RCC 7860 (cell line): ENCODE measurements around the gene USH2A.

Experiments
- DNase-seq: peaks from one replicate; pipeline ENCODE4 v3.0.0-alpha.2; 2015; ENCODE audit warnings: low spot score
- FAIRE-seq: peaks from 2 replicates; lab custom pipeline; 2012; peaks lifted over from hg19 to GRCh38; lab: Jason Lieb, UNC

The USH2A gene

GRCh38 chr1:216422821-216423520 lies at the start of gene USH2A:
TSS of gene USH2A (minus strand) at chr1:216423448. CDS start at chr1:216422336, 1,112 bp downstream.
- DNase-seq (no peak), FAIRE-seq (no peak)

- DNase-seq: no peak
- no peak for FAIRE-seq
Observed at GRCh38 chr1:216466162-216466801, 43.0 kb upstream of the USH2A start.

DNA sequence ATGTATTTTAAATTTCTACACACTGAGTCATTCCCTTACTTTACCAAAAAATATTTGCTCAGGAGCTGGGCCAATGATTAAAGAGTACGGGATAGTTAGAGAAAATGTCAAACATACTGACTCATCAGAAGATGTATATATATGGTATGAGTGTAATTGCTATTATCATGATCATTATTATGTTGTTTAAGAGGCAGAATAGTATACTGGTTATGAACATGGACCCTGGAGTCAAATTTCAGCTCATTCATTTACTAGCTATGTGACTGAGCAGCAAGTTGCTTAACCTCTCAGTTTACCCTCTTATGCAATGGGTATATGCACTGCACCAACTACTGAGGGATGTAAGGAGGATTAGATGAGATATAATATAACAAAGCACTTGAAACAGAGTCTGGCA lies 41.2 kb upstream of the USH2A start:
- DNase-seq (peak; percentile 97), FAIRE-seq (peak; percentile 99)

DNA sequence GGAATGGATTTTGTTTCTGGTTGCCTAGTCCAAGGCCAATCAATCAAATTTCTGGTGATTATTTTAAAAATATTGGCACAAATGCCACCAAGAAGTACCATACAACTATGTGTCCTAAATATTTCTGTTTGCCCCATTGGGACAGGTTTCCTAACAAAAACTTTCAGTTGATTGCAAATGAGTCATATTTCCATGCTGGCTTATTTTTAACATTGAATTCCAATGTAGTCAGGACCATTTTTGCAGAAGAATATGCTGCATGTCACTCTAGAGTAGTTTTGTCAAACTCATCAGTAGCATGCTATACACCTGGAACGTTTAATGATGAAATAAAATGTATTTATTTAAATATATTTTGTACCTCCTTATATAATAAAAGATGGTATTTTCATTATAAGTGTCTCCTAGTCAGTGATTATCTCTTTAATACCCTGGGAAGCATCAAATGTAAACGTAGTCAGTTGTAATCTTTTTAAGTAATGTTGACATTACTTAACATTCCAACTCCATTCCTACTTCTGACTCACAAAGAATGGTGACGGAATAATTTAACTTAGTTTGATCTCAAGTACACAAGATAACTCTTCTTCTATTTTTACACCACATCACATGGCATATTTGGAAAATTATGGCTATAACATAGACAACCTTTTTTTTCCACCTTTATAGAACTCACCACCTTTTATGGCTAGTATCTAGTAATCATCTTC lies 39.0 kb upstream of the USH2A start:
- DNase-seq: peak; percentile 47

DNA sequence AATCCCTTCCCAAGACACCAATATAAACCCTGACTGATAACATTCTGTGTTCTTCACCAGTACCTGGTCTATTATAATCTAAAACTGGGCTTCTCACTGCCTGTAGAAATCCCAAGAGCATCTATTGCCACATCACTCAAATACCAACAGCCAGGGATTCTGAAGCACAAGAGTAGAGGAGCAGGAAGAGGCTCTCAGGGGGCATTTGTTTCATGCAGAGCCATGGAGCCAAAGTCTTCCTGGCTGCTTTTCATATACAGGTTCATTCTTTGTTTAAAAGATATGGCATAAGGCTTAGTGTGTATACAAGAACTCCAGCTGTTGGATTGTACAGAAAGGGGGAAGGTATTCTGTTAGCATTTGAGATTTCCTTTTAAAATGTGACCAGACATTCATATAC lies 38.2 kb upstream of the USH2A start:
- FAIRE-seq (no peak), DNase-seq (no peak)

More for the DNA sequence above, 39.0 kb upstream of the USH2A start:
- FAIRE-seq: peak; percentile 74

DNA sequence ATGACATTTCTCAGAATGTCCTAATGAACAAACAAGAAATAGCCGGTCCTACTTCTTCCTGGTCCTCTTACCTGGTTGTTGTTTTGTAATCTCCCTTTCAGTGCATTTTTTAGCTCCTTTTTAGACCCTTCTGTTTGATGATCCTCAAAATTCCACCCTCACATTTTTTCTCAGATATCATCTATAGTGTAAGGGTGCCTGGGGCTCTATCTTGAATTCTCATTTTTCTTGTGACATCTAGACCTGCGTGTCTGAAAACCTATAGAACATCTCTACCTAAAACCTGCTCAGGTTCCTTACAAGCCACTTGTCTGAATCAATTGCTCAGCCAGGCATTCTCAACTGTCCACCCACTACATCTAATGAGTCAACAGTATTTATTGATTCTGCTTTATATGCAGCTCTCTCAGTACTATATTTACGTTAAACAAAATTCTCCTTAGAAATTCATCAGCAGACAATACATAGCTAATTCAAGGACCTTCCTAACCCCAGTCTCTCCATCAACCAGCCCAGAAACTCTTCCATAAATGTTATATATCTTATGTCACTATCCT lies 36.5 kb upstream of the USH2A start:
- DNase-seq (no peak), FAIRE-seq (no peak)

GRCh38 chr1:216458812-216459211 lies 35.6 kb upstream of the USH2A start:
- no peak for FAIRE-seq
- no peak for DNase-seq

- FAIRE-seq (no peak), DNase-seq (no peak)
Observed at GRCh38 chr1:216457356-216457755, 34.1 kb upstream of the USH2A start.

GRCh38 chr1:216456682-216457081 lies 33.4 kb upstream of the USH2A start:
- DNase-seq (peak; percentile 34), FAIRE-seq (peak; percentile 49)

DNA sequence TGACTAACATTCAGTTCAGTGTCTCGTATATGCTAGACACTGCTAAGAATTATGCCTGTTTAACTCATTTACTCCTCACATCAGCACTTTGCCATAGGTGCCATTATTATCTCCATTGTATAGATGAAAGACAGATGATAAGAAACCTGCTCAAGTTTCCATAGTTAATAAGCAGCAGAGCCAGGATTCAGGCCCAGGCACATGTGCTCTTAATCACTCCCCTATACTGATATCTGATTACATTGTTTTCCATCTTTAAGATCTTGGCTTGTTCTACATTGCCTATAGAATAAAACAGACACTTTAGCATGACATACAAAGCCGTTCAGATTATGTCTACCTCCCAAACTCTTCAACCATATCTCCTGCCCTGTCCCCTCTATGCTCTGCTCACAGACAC lies 30.5 kb upstream of the USH2A start:
- DNase-seq: no peak
- no peak for FAIRE-seq

- DNase-seq (no peak), FAIRE-seq (no peak)
Observed at GRCh38 chr1:216450227-216450626, 27.0 kb upstream of the USH2A start.

DNA sequence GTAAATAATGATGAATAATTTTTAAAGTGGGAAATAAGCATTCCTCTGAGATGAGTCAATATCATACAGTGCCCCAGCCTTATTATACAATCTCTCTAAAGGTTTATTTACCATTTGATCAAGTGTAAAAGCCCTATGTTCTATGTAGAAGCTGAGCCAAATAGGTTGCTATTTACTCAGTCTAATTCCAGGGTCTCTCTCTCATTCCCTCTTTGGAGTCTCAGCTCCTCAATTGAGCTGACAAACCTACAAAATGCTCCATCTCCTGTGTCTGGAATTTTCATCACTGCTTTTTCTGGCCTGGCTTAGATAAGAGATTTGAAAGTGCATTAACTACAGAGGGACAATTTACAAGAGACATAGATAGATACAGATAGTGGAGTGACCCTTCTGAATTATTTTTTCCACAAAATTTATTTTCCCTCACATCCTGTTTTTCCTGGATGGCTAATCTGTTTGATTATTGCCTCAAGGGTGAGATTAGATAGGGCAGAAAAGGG lies 24.8 kb upstream of the USH2A start:
- no peak for FAIRE-seq
- no peak for DNase-seq

DNA sequence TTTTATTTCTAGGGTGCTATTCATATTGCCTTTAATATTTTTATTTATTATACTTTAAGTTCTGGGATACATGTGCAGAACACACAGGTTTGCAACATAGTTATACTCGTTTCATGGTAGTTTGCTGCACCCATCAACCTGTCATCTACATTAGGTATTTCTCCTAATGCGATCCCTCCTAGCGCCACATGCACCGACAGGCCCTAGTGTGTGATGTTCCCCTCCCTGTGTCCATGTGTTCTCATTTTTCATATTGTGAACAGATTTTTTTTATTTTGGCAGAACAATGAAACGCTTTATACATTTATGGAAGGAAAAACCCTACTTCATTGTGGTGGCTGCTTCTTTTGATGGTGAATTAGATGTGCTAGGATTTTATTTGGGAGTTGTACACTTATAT lies 14.4 kb upstream of the USH2A start:
- no peak for DNase-seq
- no peak for FAIRE-seq

DNA sequence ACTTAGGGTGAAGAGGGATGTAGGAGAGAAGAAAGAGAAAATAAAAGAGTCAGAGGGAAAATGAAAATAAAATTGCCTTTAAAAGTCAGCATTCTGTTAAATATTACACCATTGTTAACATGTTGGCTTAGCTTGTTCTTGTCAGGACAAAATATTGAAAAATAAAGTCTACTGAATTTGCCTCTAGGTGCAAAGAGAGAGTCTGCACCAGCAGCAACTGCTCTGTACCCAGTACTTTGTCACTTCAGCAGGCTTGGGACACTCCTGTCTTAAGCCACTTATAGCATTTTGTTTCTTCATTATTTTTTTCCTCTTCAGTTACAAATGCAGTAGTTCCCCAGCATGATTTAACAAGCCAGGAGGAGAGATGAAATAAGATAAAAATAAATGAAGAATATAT lies 11.0 kb upstream of the USH2A start:
- FAIRE-seq (no peak), DNase-seq (no peak)

DNA sequence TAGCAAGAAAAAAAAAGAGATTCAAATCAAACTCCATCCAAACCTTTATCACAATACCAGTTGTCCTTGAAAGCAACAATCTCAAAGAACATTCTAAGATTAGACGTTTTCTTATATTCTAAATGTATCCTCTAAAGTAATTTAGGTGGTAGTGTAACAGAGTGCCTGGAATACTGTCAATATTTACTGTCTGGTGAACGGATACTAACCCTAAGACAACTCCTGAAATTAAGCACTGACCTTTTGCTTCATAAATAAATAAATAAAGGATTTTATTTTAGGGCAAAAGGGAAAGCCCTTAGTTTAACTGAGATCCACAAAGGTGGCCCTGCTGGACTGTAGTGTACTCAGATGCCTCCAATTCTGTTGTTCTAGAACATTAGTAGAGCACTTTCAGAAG lies 9.9 kb upstream of the USH2A start:
- FAIRE-seq: no peak

DNA sequence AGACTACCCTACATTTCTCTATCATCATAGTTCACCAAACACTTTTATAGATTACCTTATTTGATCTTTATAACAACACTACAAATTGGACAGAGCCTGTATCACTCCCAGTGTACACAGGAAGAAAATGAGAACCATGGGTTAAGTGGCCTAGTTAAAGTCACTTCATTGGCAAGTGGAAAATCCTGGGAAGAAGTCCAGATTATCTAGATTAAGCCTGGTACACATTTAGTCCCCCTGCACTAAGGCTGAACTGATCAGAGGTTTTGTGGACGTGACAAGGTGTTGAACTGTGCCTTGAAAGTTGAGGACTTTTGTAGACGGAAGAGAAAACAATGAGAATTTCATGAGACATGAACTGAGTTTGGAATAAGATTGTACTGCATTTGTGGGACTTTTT lies 7.5 kb upstream of the USH2A start:
- FAIRE-seq: no peak
- DNase-seq: no peak

More for the DNA sequence above, 9.9 kb upstream of the USH2A start:
- no peak for DNase-seq

DNA sequence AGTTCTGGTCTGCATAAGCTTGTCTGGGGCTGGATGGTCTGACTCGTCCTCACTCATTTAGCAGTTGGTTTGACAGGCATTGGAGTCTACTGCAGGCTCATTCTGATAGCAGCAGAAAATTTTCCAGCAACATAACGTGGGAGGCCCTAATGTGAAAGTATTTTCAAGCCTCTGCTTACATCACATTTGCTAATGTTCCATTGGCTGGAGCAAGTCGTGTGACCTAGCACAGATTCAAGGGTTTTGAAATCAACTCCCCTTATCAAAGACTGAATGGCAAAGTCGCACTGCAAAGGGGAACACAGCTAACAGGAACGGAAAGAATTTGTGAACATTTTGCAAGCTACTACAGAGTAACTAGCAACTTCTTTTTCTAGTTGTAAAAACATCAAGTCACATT lies 2.3 kb upstream of the USH2A start:
- DNase-seq (no peak), FAIRE-seq (no peak)

- no peak for FAIRE-seq
- DNase-seq: no peak
Observed at GRCh38 chr1:216420746-216421145, 2.5 kb downstream of the USH2A start.

DNA sequence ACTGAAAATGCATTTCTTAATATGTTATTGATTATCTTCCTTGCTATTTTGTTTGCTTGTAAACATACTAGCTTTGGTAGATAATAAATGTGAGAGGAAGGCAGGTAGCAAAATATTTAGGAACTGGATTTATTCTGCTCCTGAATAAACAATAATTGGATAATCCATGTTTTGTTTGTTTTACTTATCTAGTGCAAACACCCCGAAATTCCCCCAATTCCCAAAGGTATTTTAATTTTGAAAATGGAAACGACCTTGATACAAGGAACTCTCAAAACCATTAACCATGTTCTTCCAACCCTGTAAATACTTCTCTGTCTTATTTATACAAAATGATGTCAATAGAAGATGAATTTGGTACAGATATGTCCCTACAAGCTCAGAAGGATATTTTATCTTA lies 3.0 kb downstream of the USH2A start:
- DNase-seq: no peak
- no peak for FAIRE-seq

DNA sequence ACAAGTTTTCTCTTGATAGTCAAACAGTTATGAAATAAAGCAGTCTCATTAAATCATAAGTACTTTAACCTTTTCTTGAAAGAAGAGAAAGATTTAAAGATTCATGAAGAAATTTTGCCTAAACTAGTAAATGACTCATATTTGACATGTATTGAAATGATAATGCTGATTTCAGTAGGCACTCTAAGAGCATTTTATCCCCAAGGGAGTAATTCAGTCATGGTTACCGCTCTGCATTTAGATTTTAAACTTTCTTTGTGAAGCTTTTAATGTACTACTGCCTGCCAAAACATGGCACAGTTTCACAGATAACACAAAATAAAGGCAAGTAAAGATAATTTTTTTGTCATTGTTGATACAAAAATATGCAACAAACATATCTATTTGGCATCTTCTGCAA lies 6.8 kb downstream of the USH2A start:
- FAIRE-seq: no peak
- DNase-seq: no peak

DNA sequence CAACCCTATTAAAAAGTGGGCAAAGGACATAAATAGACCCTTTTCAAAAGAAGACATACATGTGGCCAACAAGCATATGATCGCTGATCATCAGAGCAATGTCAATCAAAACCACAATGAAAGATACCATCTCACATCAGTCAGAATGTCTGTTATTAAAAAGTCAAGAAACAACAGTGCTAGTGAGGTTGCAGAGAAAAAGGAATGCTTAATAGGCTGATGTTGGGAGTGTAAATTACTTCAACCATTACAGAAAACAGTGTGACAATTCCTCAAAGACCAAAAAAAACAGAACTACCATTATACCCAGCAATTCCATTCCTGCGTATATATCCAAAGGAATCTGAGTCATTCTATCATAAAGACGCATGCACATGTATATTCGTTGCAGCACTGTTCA lies 13.2 kb downstream of the USH2A start:
- FAIRE-seq: no peak
- no peak for DNase-seq

- no peak for DNase-seq
Observed at GRCh38 chr1:216390956-216391355, 32.3 kb downstream of the USH2A start.

More at GRCh38 chr1:216390956-216391355, 32.3 kb downstream of the USH2A start:
- FAIRE-seq: no peak
